ENCODE results near the gene GRM4. TPM values are rescaled to one million over a fixed set of nuclear protein-coding genes. Genes with fewer than 3 reads are reported as not detected.

GRM4 gene
- total RNA-seq, 1 experiment from 2014 or later: 5.6 TPM

- Histone ChIP-seq H3K18ac (ENCODE audit: insufficient read length, low read depth, low read length) (no peak overlapping the region), H3K23ac (ENCODE audit: insufficient read length, low read depth, low read length) (no peak overlapping the region), H3K9me3 (ENCODE audit: control insufficient read depth, low read depth, low read length) (peaks cover 4% of the 10 kb centered on the region), H3K23me2 (ENCODE audit: insufficient read length, low read depth, low read length, poor library complexity, severe bottlenecking) (no peaks in the 10 kb centered on the region), H3K79me2 (ENCODE audit: insufficient read depth, low read length) (no peaks in the 10 kb centered on the region), H2AFZ (ENCODE audit: low read length) (no peak overlapping the region), H2BK15ac (ENCODE audit: low read depth, low read length) (no peak overlapping the region), H2BK120ac (ENCODE audit: low read depth, low read length, poor library complexity, severe bottlenecking) (no peak overlapping the region), H3K27ac (ENCODE audit: insufficient read length, low read depth, low read length) (no peak overlapping the region), H4K5ac (ENCODE audit: insufficient read length, low read depth, low read length) (no peak overlapping the region), H3K79me1 (ENCODE audit: insufficient read depth, low read depth, low read length, poor library complexity, severe bottlenecking) (no peaks in the 10 kb centered on the region), H2BK12ac (ENCODE audit: insufficient read length, low read depth, low read length) (no peak overlapping the region), H3K9ac (ENCODE audit: extremely low read depth, insufficient read length, low read length) (no peak overlapping the region), H2AK5ac (ENCODE audit: insufficient read length, low read length) (no peak overlapping the region), H2BK20ac (ENCODE audit: low read depth, low read length, poor library complexity, severe bottlenecking) (no peak overlapping the region), H4K20me1 (ENCODE audit: control insufficient read depth, insufficient read depth, insufficient read length) (no peaks in the 10 kb centered on the region), H3K14ac (ENCODE audit: insufficient read depth, low read length) (no peak overlapping the region), H4K8ac (replicated peaks; ENCODE audit: insufficient read length, low read depth, low read length) (no peak overlapping the region), H3K4me1 (ENCODE audit: insufficient read depth, low read length) (no peaks in the 10 kb centered on the region), H4K91ac (ENCODE audit: insufficient read length, low read depth, low read length) (no peak overlapping the region), H3K4me2 (ENCODE audit: insufficient read depth, insufficient read length, low read length) (no peak overlapping the region), H3T11ph (ENCODE audit: low read length) (no peak overlapping the region), H3K4ac (ENCODE audit: low read depth, low read length) (no peak overlapping the region), H3K27me3 (ENCODE audit: insufficient read depth, low read length) (peaks cover 11% of the 10 kb centered on the region; the same call in 1 of the 2 replicates), H2BK5ac (ENCODE audit: insufficient read length, low read length) (no peak overlapping the region), H3K56ac (ENCODE audit: insufficient read length, low read depth, low read length) (no peak overlapping the region)
- TF ChIP-seq CTCF (conservative IDR thresholded peaks at IDR 0.05): no peak
- Mint-ChIP-seq H3K27ac (no peak overlapping the region; a peak in 1 of 7 replicates), H3K27me3 (ENCODE audit: low read depth) (peaks cover 24% of the 10 kb centered on the region), H3K4me1 (peaks cover 13 to 15% of the 10 kb centered on the region in 2 experiments), H3K36me3 (ENCODE audit: insufficient read depth in 1 of 3, low read depth in 3 of 3) (no peaks in the 10 kb centered on the region; a peak in 1 of 7 replicates), H3K9me3 (peaks cover 5 to 15% of the 10 kb centered on the region in 2 experiments; a peak in 2 of 5 replicates), H3K4me3 (no peak overlapping the region)
- peak; percentile 74 for DNase-seq
- no CpG with 5 or more reads among the region's 6 CpGs for WGBS (ENCODE audit: extremely low coverage, insufficient read length, low lambda C conversion rate)
Measured at GRCh38 chr6:34015586-34015985, 130.3 kb downstream of the GRM4 start.

Measured in H9 (cell line).